ENCODE measurements around the gene PLCE1. TPM values are rescaled to one million over a fixed set of nuclear protein-coding genes. Genes with fewer than 3 reads are reported as not detected.
A peak's percentile ranks its signal among the peaks of the same experiment; 100 is the strongest.

PLCE1 gene
- total RNA-seq, 2 donors from 2014 or later = 22.5 to 28.1 TPM

- Histone ChIP-seq H3K4me1 (peaks cover 0 to 29% of the 10 kb centered on the region in 2 donors), H3K4me3 (no peak overlapping the region), H3K36me3 (no peaks in the 10 kb centered on the region), H3K27me3 (no peaks in the 10 kb centered on the region), H3K27ac (peak overlapping the region in 1 of 2 donors; percentile 20), H3K9me3 (no peaks in the 10 kb centered on the region)
- DNase-seq (ENCODE audit: low spot score) = no peak
- TF ChIP-seq CTCF (IDR thresholded peaks at IDR 0.05) = no peak
Observed at GRCh38 chr10:94012834-94013233, 19.1 kb downstream of the PLCE1 start.

- no peaks in the 10 kb centered on the region for H3K9me3 ChIP-seq
- no peak for DNase-seq (ENCODE audit: low spot score)
- peak overlapping the region in 1 of 2 donors; percentile 20 for H3K27ac ChIP-seq
- H3K27me3 ChIP-seq = no peaks in the 10 kb centered on the region
- H3K4me1 ChIP-seq = peaks cover 0 to 34% of the 10 kb centered on the region in 2 donors
- no peak for TF ChIP-seq CTCF (IDR thresholded peaks at IDR 0.05)
- H3K4me3 ChIP-seq = no peak overlapping the region
- H3K36me3 ChIP-seq = no peaks in the 10 kb centered on the region
Observed at GRCh38 chr10:94013331-94013760, 19.6 kb downstream of the PLCE1 start.

- Histone ChIP-seq H3K4me1 (peaks cover 0 to 39% of the 10 kb centered on the region in 2 donors), H3K4me3 (no peak overlapping the region), H3K9me3 (no peaks in the 10 kb centered on the region), H3K27me3 (no peaks in the 10 kb centered on the region), H3K36me3 (no peaks in the 10 kb centered on the region), H3K27ac (no peak overlapping the region)
- TF ChIP-seq CTCF (IDR thresholded peaks at IDR 0.05) = no peak
- DNase-seq (ENCODE audit: low spot score) = no peak
Observed at GRCh38 chr10:94014304-94014703, 20.6 kb downstream of the PLCE1 start.

GRCh38 chr10:94016727-94017714 lies 23.3 kb downstream of the PLCE1 start:
- H3K9me3 ChIP-seq = no peaks in the 10 kb centered on the region
- peak overlapping the region; percentile 48 to 73 for H3K27ac ChIP-seq
- TF ChIP-seq CTCF (IDR thresholded peaks at IDR 0.05) = no peak
- peaks cover 0 to 40% of the 10 kb centered on the region in 2 donors for H3K4me1 ChIP-seq
- no peak overlapping the region for H3K4me3 ChIP-seq
- no peak for DNase-seq (ENCODE audit: low spot score)
- no peaks in the 10 kb centered on the region for H3K36me3 ChIP-seq
- no peaks in the 10 kb centered on the region for H3K27me3 ChIP-seq

GRCh38 chr10:94018107-94018506 lies 24.4 kb downstream of the PLCE1 start:
- Histone ChIP-seq H3K4me3 (no peak overlapping the region), H3K4me1 (peaks cover 0 to 30% of the 10 kb centered on the region in 2 donors), H3K27ac (peak overlapping the region; percentile 48 to 73), H3K27me3 (no peaks in the 10 kb centered on the region), H3K9me3 (no peaks in the 10 kb centered on the region), H3K36me3 (no peaks in the 10 kb centered on the region)
- TF ChIP-seq CTCF (IDR thresholded peaks at IDR 0.05) = no peak
- no peak for DNase-seq (ENCODE audit: low spot score)

Data from right atrium auricular region (tissue), 2 donors.